ENCODE results near the gene RBM47. TPM values are rescaled to one million over a fixed set of nuclear protein-coding genes. Genes with fewer than 3 reads are reported as not detected.

Gene RBM47
- total RNA-seq, 1 experiment from 2014 or later = 70.3 TPM

DNA sequence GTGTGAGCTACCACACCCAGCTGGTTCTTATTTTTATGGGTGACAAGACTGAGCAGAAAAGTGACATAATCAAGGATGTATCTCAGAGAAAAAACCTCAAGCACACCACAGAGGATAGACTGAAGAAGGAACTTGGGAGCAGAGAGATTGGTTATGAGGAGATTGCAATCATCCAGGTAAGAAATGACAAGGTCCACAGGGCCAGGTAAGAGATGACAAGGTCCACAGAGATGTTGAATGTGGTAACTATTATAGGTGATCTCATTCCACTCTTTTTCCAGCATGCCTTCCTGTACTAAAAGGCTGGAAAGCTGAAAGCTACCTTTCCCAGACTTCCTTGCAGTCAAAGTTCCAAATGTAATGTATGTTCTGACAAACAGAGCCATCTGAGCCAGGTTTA is 15.9 kb upstream of the RBM47 start:
- Histone ChIP-seq H2AK5ac (ENCODE audit: insufficient read length, low read length) (no peak overlapping the region), H3K9me3 (ENCODE audit: control insufficient read depth, low read depth, low read length) (no peaks in the 10 kb centered on the region), H4K8ac (replicated peaks; ENCODE audit: insufficient read length, low read depth, low read length) (no peak overlapping the region), H4K20me1 (ENCODE audit: control insufficient read depth, insufficient read depth, insufficient read length) (no peaks in the 10 kb centered on the region), H3K4me2 (ENCODE audit: insufficient read depth, insufficient read length, low read length) (no peak overlapping the region), H4K91ac (ENCODE audit: insufficient read length, low read depth, low read length) (no peak overlapping the region), H2AFZ (ENCODE audit: low read length) (no peak overlapping the region), H3K9ac (ENCODE audit: extremely low read depth, insufficient read length, low read length) (no peak overlapping the region), H3K27me3 (ENCODE audit: insufficient read depth, low read length) (no peaks in the 10 kb centered on the region), H2BK120ac (ENCODE audit: low read depth, low read length, poor library complexity, severe bottlenecking) (no peak overlapping the region), H3K79me1 (ENCODE audit: insufficient read depth, low read depth, low read length, poor library complexity, severe bottlenecking) (no peaks in the 10 kb centered on the region), H3K23ac (ENCODE audit: insufficient read length, low read depth, low read length) (no peak overlapping the region), H3K4me1 (ENCODE audit: insufficient read depth, low read length) (no peaks in the 10 kb centered on the region; the same call in 1 of the 2 replicates), H3K56ac (ENCODE audit: insufficient read length, low read depth, low read length) (no peak overlapping the region), H2BK12ac (ENCODE audit: insufficient read length, low read depth, low read length) (no peak overlapping the region), H3K27ac (ENCODE audit: insufficient read length, low read depth, low read length) (no peak overlapping the region), H3K18ac (ENCODE audit: insufficient read length, low read depth, low read length) (no peak overlapping the region), H2BK15ac (ENCODE audit: low read depth, low read length) (no peak overlapping the region), H3K4ac (ENCODE audit: low read depth, low read length) (no peak overlapping the region), H3K23me2 (ENCODE audit: insufficient read length, low read depth, low read length, poor library complexity, severe bottlenecking) (no peaks in the 10 kb centered on the region), H4K5ac (ENCODE audit: insufficient read length, low read depth, low read length) (no peak overlapping the region), H2BK5ac (ENCODE audit: insufficient read length, low read length) (no peak overlapping the region), H2BK20ac (ENCODE audit: low read depth, low read length, poor library complexity, severe bottlenecking) (no peak overlapping the region), H3T11ph (ENCODE audit: low read length) (no peak overlapping the region), H3K79me2 (ENCODE audit: insufficient read depth, low read length) (no peaks in the 10 kb centered on the region), H3K14ac (ENCODE audit: insufficient read depth, low read length) (no peak overlapping the region)
- peaks cover 21 to 22% of the 10 kb centered on the region in 2 experiments for H3K4me1 Mint-ChIP-seq
- peaks cover 3% of the 10 kb centered on the region for H3K27me3 Mint-ChIP-seq (ENCODE audit: low read depth)
- TF ChIP-seq CTCF (conservative IDR thresholded peaks at IDR 0.05) = no peak
- H3K27ac Mint-ChIP-seq = no peak overlapping the region
- H3K36me3 Mint-ChIP-seq (ENCODE audit: insufficient read depth in 1 of 3, low read depth in 3 of 3) = no peaks in the 10 kb centered on the region; a peak in 1 of 7 replicates
- no peak overlapping the region for H3K4me3 Mint-ChIP-seq
- no peak for DNase-seq
- H3K9me3 Mint-ChIP-seq = no peaks in the 10 kb centered on the region

All from H9 (cell line).